RPMI7951 (cell line): ENCODE results near the gene DGCR6L. TPM values are rescaled to one million over a fixed set of nuclear protein-coding genes. Genes with fewer than 3 reads are reported as not detected.
"Not testable (repeated sequence)": the region's sequence is repeated elsewhere in the genome, so short reads cannot be mapped to it uniquely, and the experiment has no call there.

Experiments used
- DNase-seq: peaks from one replicate; pipeline ENCODE4 v3.0.0-alpha.2; 2012; ENCODE audit warnings: low read depth
- total RNA-seq: library from RNA; depleted of rRNA; stranded (reverse); fragments of >200 nt; shearing (Covaris generic); gene quantifications from 2 replicates; pipeline ENCODE4 v1.2.3, GENCODE V29; 2014

Gene DGCR6L
- total RNA-seq, 1 experiment from 2014 or later: 39.7 TPM

GRCh38 chr22:20291604-20292063 lies 28.2 kb downstream of the DGCR6L start:
- DNase-seq: no peak

GRCh38 chr22:20291249-20291586 lies 28.6 kb downstream of the DGCR6L start:
- DNase-seq: no peak

- no peak for DNase-seq
Measured at GRCh38 chr22:20290578-20291248, 29.1 kb downstream of the DGCR6L start.

- no peak for DNase-seq
Measured at GRCh38 chr22:20290045-20290392, 29.8 kb downstream of the DGCR6L start.

- DNase-seq: not testable (repeated sequence)
Measured at GRCh38 chr22:20289182-20290044, 30.4 kb downstream of the DGCR6L start.

GRCh38 chr22:20286784-20287423 lies 33.0 kb downstream of the DGCR6L start:
- DNase-seq: not testable (repeated sequence)

GRCh38 chr22:20286312-20286660 lies 33.6 kb downstream of the DGCR6L start:
- not testable (repeated sequence) for DNase-seq

GRCh38 chr22:20285473-20286311 lies 34.2 kb downstream of the DGCR6L start:
- peak; percentile 19 for DNase-seq

- no peak for DNase-seq
Measured at GRCh38 chr22:20284471-20285086, 35.3 kb downstream of the DGCR6L start.

- DNase-seq: no peak
Measured at GRCh38 chr22:20283674-20284066, 36.2 kb downstream of the DGCR6L start.

- DNase-seq: no peak
Measured at GRCh38 chr22:20282901-20283673, 36.8 kb downstream of the DGCR6L start.

GRCh38 chr22:20281891-20282290 lies 38.0 kb downstream of the DGCR6L start:
- DNase-seq: no peak

GRCh38 chr22:20281473-20281872 lies 38.4 kb downstream of the DGCR6L start:
- DNase-seq: not testable (repeated sequence)

- no peak for DNase-seq
Measured at GRCh38 chr22:20280866-20281265, 39.0 kb downstream of the DGCR6L start.

- DNase-seq: not testable (repeated sequence)
Measured at GRCh38 chr22:20280163-20280562, 39.7 kb downstream of the DGCR6L start.

- DNase-seq: peak; percentile 85
Measured at GRCh38 chr22:20279662-20280134, 40.2 kb downstream of the DGCR6L start.

- DNase-seq: not testable (repeated sequence)
Measured at GRCh38 chr22:20278726-20279490, 41.0 kb downstream of the DGCR6L start.

- DNase-seq: not testable (repeated sequence)
Measured at GRCh38 chr22:20277936-20278635, 41.8 kb downstream of the DGCR6L start.

GRCh38 chr22:20276468-20276867 lies 43.4 kb downstream of the DGCR6L start:
- DNase-seq: no peak
